H9 (cell line): ENCODE measurements around the gene RNPS1. TPM values are rescaled to one million over a fixed set of nuclear protein-coding genes. Genes with fewer than 3 reads are reported as not detected.

Experiments used
- DNase-seq: peaks from one replicate; pipeline ENCODE4 v3.0.0-alpha.2; 2017
- H2AFZ ChIP-seq: one replicate; pipeline ENCODE4 v1.6.1; 2013; ENCODE audit warnings: mild to moderate bottlenecking, low read length, control low read depth, moderate library complexity
- H2AK5ac ChIP-seq: 2 replicates; pipeline ENCODE4 v1.6.1; 2013; ENCODE audit warnings: low read length, control low read depth, mixed read lengths; ENCODE audit not compliant: insufficient read length
- H2BK120ac ChIP-seq: one replicate; pipeline ENCODE4 v1.6.1; 2013; ENCODE audit warnings: low read depth, mild to moderate bottlenecking, low read length, control low read depth, inconsistent platforms; ENCODE audit not compliant: poor library complexity, severe bottlenecking
- H2BK12ac ChIP-seq: 2 replicates; pipeline ENCODE4 v1.6.1; 2013; ENCODE audit warnings: low read length, control low read depth, mixed read lengths, low read depth; ENCODE audit not compliant: insufficient read length
- H2BK15ac ChIP-seq: 2 replicates; pipeline ENCODE4 v1.6.1; 2013; ENCODE audit warnings: low read depth, low read length, control low read depth
- H2BK20ac ChIP-seq: one replicate; pipeline ENCODE4 v1.6.1; 2013; ENCODE audit warnings: low read depth, mild to moderate bottlenecking, low read length, control low read depth, inconsistent platforms; ENCODE audit not compliant: poor library complexity, severe bottlenecking
- H2BK5ac ChIP-seq: 2 replicates; pipeline ENCODE4 v1.6.1; 2013; ENCODE audit warnings: low read length, control low read depth, mixed read lengths; ENCODE audit not compliant: insufficient read length
- H3K14ac ChIP-seq: 2 replicates; pipeline ENCODE4 v1.6.1; 2013; ENCODE audit warnings: low read length, control low read depth; ENCODE audit not compliant: insufficient read depth
- H3K18ac ChIP-seq: 2 replicates; pipeline ENCODE4 v1.6.1; 2013; ENCODE audit warnings: low read depth, mild to moderate bottlenecking, mixed read lengths, low read length, control low read depth; ENCODE audit not compliant: insufficient read length
- H3K23ac ChIP-seq: 2 replicates; pipeline ENCODE4 v1.6.1; 2013; ENCODE audit warnings: low read length, control low read depth, mixed read lengths, low read depth; ENCODE audit not compliant: insufficient read length
- H3K23me2 ChIP-seq: 2 replicates; pipeline ENCODE4 v1.6.1; 2013; ENCODE audit warnings: low read depth, mild to moderate bottlenecking, mixed read lengths, low read length, control low read depth; ENCODE audit not compliant: insufficient read length, poor library complexity, severe bottlenecking
- H3K27ac ChIP-seq: 2 replicates; pipeline ENCODE4 v1.5.1; 2013; ENCODE audit warnings: low read length, control low read depth, mixed read lengths, low read depth; ENCODE audit not compliant: insufficient read length
- H3K27me3 ChIP-seq: 2 replicates; pipeline ENCODE4 v1.6.1; 2013; ENCODE audit warnings: low read length, control low read depth, inconsistent platforms; ENCODE audit not compliant: insufficient read depth
- H3K4ac ChIP-seq: 2 replicates; pipeline ENCODE4 v1.6.1; 2013; ENCODE audit warnings: low read depth, mild to moderate bottlenecking, control low read depth, inconsistent platforms, low read length, moderate library complexity
- H3K4me1 ChIP-seq: 2 replicates; pipeline ENCODE4 v1.6.1; 2013; ENCODE audit warnings: low read length, control low read depth, inconsistent platforms; ENCODE audit not compliant: insufficient read depth
- H3K4me2 ChIP-seq: 2 replicates; pipeline ENCODE4 v1.6.1; 2013; ENCODE audit warnings: low read length, control low read depth, mixed read lengths; ENCODE audit not compliant: insufficient read length, insufficient read depth
- H3K56ac ChIP-seq: 2 replicates; pipeline ENCODE4 v1.6.1; 2013; ENCODE audit warnings: low read depth, mild to moderate bottlenecking, mixed read lengths, low read length, control low read depth; ENCODE audit not compliant: insufficient read length
- H3K79me1 ChIP-seq: 2 replicates; pipeline ENCODE4 v1.6.1; 2013; ENCODE audit warnings: low read depth, mild to moderate bottlenecking, moderate library complexity, low read length, control low read depth, inconsistent platforms; ENCODE audit not compliant: insufficient read depth, poor library complexity, severe bottlenecking
- H3K79me2 ChIP-seq: 2 replicates; pipeline ENCODE4 v1.6.1; 2013; ENCODE audit warnings: low read length, control low read depth, inconsistent platforms; ENCODE audit not compliant: insufficient read depth
- H3K9ac ChIP-seq: 2 replicates; pipeline ENCODE4 v1.6.1; 2013; ENCODE audit warnings: low read length, control low read depth, mixed read lengths; ENCODE audit not compliant: insufficient read length; ENCODE audit errors: extremely low read depth
- H3K9me3 ChIP-seq: one replicate; pipeline ENCODE4 v1.6.1; 2013; ENCODE audit warnings: low read depth, low read length, inconsistent platforms; ENCODE audit not compliant: control insufficient read depth
- H3T11ph ChIP-seq: one replicate; pipeline ENCODE4 v1.6.1; 2013; ENCODE audit warnings: mild to moderate bottlenecking, low read length, control low read depth, inconsistent platforms
- H4K20me1 ChIP-seq: one replicate; pipeline ENCODE4 v1.6.1; 2013; ENCODE audit not compliant: control insufficient read depth, insufficient read length, insufficient read depth
- H4K5ac ChIP-seq: 2 replicates; pipeline ENCODE4 v1.6.1; 2013; ENCODE audit warnings: low read depth, mild to moderate bottlenecking, mixed read lengths, low read length, control low read depth; ENCODE audit not compliant: insufficient read length
- H4K8ac ChIP-seq: replicated peaks from 2 replicates; pipeline ENCODE4 v1.6.1; 2013; ENCODE audit warnings: low read length, control low read depth, mixed read lengths, low read depth; ENCODE audit not compliant: insufficient read length
- H4K91ac ChIP-seq: 2 replicates; pipeline ENCODE4 v1.6.1; 2013; ENCODE audit warnings: low read depth, mild to moderate bottlenecking, moderate library complexity, mixed read lengths, low read length, control low read depth; ENCODE audit not compliant: insufficient read length
- H3K27ac Mint-ChIP-seq, 3 experiments: 2 replicates in 2 of 3; 3 replicates in 1 of 3; pipeline ENCODE4 v1.8.0; 2020 to 2021; ENCODE audit warnings: mixed read lengths in 3 of 3, mild to moderate bottlenecking in 1 of 3, moderate library complexity in 1 of 3
- H3K27me3 Mint-ChIP-seq: 2 replicates; pipeline ENCODE4 v1.8.0; 2021; ENCODE audit warnings: low read depth, mild to moderate bottlenecking, moderate library complexity, mixed read lengths
- H3K36me3 Mint-ChIP-seq, 3 experiments: 2 replicates in 2 of 3; 3 replicates in 1 of 3; pipeline ENCODE4 v1.8.0; 2020 to 2021; ENCODE audit warnings: low read depth in 3 of 3, mixed read lengths in 3 of 3; ENCODE audit not compliant: insufficient read depth in 1 of 3
- H3K4me1 Mint-ChIP-seq, 2 experiments: 2 replicates each; pipeline ENCODE4 v1.8.0; 2020; ENCODE audit warnings: mixed read lengths in 2 of 2
- H3K4me3 Mint-ChIP-seq, 2 experiments: 2 replicates in 1 of 2; 3 replicates in 1 of 2; pipeline ENCODE4 v1.8.0; 2020 to 2021; ENCODE audit warnings: mild to moderate bottlenecking in 2 of 2, mixed read lengths in 2 of 2, moderate library complexity in 1 of 2
- H3K9me3 Mint-ChIP-seq, 2 experiments: 2 replicates in 1 of 2; 3 replicates in 1 of 2; pipeline ENCODE4 v1.8.0; 2020; ENCODE audit warnings: mild to moderate bottlenecking in 2 of 2, mixed read lengths in 2 of 2, moderate library complexity in 1 of 2
- CTCF ChIP-seq: fragments of 200-600 bp; sonication (generic); conservative IDR thresholded peaks from 3 replicates; pipeline ENCODE4 v1.8.0; 2021; ENCODE audit warnings: antibody characterized with exemption, mild to moderate bottlenecking
- WGBS: extraction: QIAGEN DNeasy Blood & Tissue Kit; methylation state at CpG from one replicate; pipeline ENCODE4 v1.1.7; 2013; ENCODE audit warnings: missing lambda C conversion rate, low lambda C conversion rate, mixed read lengths; ENCODE audit not compliant: insufficient read length; ENCODE audit errors: extremely low coverage; 5-methylcytosine and 5-hydroxymethylcytosine counted together
- total RNA-seq: library from RNA; stranded (reverse); gene quantifications from 2 replicates; pipeline ENCODE4 v1.2.1, GENCODE V29; 2021

Gene RNPS1
- total RNA-seq, 1 experiment from 2014 or later, result 384 TPM

- Histone ChIP-seq H2BK120ac (no peak overlapping the region), H2BK12ac (no peak overlapping the region), H4K91ac (no peak overlapping the region), H2BK20ac (no peak overlapping the region), H3K27ac (no peak overlapping the region), H3K56ac (no peak overlapping the region), H3K14ac (no peak overlapping the region), H3K23me2 (no peaks in the 10 kb centered on the region), H2AK5ac (no peak overlapping the region), H4K8ac (no peak overlapping the region), H3K79me2 (no peaks in the 10 kb centered on the region), H3K27me3 (no peaks in the 10 kb centered on the region), H3K79me1 (no peaks in the 10 kb centered on the region), H4K5ac (no peak overlapping the region), H3T11ph (no peak overlapping the region), H3K18ac (no peak overlapping the region), H3K4me1 (no peaks in the 10 kb centered on the region), H3K9ac (no peak overlapping the region), H4K20me1 (no peaks in the 10 kb centered on the region), H2BK5ac (no peak overlapping the region), H3K4me2 (no peak overlapping the region), H3K4ac (no peak overlapping the region), H3K23ac (no peak overlapping the region), H2BK15ac (no peak overlapping the region), H3K9me3 (no peaks in the 10 kb centered on the region), H2AFZ (no peak overlapping the region)
- WGBS, result no CpG with 5 or more reads among the region's 17 CpGs
- Mint-ChIP-seq H3K4me1 (0 out of 4 replicates have a peak, but pooled peaks cover 0 to 3% of the 10 kb centered on the region in 2 experiments), H3K9me3 (no peaks in the 10 kb centered on the region), H3K27me3 (no peaks in the 10 kb centered on the region; the same call in 1 of the 2 replicates), H3K4me3 (no peak overlapping the region), H3K36me3 (no peaks in the 10 kb centered on the region), H3K27ac (peak overlapping the region in 1 of 3 experiments; percentile 82; a peak in 1 of 7 replicates)
- peak; percentile 25 for DNase-seq
- no peak for TF ChIP-seq CTCF
Measured at GRCh38 chr16:2286550-2286949, 18.6 kb upstream of the RNPS1 start.
